GM19099 (cell line): ENCODE data around the gene SPINK4.

Experiments used
- POLR2A ChIP-seq: IDR thresholded peaks from 3 replicates; pipeline ENCODE4 v1.6.1; 2011; ENCODE audit warnings: low read depth; ENCODE audit not compliant: insufficient read length; ENCODE audit errors: extremely low read depth

Gene SPINK4

DNA sequence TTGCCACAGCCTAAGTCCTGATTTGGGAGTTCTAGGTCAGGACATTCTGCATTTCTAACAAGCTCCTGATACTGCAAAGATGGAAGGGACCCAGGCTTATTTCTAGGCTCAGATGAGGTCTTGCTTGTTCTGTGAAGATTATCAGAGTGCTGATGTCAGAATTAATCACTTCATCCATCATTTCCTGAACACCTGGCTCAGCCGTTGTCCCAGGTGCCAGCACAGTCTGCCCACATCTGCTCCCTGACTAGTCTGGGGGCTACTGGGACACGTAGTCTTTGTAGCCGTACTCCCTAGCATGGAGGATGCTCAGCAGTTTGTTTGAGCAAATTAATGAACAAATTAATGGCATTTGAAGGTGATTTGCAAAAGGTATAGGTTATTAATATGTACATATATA lies 17.9 kb upstream of the SPINK4 start:
- TF ChIP-seq POLR2A = no peak

DNA sequence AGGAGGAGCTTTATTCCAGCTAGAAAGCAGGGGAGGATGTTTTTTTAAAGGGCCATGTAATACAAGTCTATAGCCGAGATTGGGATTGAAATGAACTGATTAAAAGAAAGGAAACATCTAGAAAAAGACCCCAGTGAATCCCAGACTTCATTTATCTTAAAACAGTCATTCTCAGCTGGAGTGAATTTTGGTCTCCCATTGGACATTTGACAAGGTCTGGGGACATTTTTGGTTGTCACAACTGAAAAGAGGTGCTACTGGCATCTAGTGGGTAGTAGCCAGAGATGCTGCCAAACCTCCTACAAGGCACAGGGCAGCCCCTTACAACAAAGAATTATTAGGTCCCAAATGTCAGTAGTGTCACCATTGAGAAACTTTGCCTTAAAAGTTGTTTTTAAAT lies 16.3 kb upstream of the SPINK4 start:
- no peak for TF ChIP-seq POLR2A

DNA sequence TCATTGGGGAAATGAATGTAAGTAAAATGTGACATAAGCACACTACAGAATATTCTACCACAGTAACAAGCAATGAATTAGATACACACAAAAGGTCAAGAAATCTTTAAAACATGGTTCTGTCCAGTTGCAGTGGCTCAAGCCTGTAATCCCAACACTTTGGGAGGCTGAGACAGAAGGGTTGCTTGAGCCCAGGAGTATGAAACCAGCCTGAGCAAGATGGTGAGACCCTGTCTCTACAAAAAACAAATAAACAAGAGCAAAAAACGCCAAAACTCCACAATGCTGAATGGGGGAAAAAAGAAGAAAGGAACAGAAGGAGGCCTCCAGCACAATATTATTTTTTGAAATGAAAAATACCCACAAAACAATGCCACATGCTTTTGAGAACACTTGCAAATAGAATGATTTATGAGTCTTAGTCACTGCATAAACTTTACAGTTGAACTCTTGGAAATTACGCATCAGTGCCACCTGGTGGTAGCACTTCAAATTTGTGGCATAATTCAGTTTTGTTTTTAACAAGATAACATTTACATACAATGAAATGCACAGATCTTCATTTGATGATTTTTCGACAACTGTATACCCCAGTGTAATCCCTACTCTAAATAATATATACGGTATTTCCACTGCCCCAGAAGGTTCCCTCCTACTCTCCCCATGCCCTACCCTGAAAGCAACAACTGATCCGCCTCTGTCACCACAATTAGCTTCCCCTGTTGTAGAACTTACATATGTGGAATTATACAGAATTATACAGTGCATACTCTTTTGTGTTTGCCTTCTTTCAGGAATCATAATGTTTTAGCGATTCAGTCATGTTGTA lies 14.4 kb upstream of the SPINK4 start:
- no peak for TF ChIP-seq POLR2A

DNA sequence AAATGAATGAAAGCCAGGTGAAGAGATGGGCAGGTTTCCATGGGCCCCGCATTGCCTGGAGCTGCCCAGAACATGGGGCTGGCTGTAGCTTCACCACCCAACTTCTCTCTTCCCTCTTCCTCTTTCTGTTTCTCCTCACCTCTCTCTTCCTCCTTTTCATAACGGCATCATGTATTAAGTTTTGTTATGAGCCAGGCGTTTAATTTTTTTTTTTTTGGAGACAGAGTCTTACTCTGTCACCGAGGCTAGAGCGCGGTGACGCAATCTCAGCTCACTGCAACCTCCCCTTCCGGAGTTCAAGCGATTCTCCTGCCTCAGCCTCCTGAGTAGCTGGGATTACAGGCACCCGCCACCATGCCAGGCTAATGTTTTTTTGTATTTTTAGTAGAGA lies 13.0 kb upstream of the SPINK4 start:
- TF ChIP-seq POLR2A = no peak

DNA sequence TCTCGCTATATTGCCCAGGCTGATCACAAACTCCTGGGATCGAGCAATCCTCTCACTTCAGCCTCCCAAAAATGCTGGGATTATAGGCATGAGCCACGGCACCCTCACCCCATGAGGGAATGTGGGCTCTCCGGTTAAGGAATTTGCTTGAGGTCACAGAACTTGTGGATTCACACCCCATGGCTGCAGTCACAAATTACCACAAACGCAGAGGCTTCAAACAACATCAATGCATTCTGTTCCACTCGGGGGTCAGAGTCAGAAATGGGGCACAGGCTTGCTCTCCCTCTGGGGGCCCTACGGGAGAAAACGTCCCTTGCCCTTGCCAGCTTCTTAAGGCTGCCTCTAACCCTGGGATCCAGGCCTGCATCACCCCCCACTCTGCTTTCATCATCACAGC lies 12.2 kb upstream of the SPINK4 start:
- TF ChIP-seq POLR2A = no peak

DNA sequence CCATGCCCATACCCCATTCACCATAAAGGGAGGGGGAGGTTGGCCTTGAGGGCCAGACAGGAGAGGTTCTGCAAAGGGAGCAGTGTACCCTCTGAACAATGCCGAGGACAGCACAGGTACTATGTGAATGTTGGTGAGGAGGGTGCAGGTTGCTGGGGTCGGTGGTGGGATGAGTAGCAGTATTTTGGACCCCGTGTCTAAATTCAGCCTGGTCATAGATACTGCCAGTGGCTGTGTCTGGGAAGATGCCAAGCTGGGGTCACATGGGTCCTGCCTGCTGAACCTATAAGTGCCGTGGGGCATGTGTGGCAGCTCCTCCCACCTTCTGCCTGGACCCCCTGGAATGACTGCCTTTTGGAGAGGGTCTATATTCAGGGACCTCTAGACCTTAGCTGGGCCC lies 11.4 kb upstream of the SPINK4 start:
- TF ChIP-seq POLR2A = no peak

DNA sequence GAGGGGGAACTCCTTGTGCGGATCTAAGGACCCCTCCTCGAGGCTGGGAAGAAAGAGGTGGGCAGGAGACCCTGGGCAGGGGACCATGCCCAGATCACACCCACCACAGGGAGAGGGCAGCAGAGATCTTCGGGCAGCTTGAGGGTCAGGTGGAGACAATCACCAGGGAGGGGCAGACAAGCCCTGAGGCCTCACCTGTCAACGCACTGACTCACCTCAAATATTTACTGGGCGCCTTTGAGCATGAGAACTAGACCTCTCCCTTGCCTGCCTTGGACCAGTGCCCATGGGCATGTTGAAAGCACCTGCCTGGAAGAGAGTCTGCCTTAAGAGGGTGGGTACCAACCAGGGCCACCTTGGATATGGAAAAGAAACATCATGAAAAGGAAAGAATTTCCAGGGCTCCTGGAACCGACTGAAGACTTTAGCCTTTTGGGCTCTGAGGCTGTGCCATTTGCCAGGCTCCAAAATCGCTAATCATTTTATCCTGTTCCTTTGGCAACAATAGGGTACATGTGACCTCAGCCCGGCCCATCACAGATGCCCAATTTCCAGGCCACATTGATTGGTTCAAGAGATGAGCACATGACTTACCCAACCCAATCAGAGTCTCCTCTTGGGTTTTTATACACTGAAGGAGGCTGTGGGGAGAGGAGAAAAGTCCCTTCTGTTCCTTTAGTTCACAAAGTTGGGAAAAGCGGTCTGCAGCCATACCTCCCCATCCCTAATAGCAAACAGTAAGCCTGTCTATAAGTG lies 10.4 kb upstream of the SPINK4 start:
- TF ChIP-seq POLR2A = no peak

DNA sequence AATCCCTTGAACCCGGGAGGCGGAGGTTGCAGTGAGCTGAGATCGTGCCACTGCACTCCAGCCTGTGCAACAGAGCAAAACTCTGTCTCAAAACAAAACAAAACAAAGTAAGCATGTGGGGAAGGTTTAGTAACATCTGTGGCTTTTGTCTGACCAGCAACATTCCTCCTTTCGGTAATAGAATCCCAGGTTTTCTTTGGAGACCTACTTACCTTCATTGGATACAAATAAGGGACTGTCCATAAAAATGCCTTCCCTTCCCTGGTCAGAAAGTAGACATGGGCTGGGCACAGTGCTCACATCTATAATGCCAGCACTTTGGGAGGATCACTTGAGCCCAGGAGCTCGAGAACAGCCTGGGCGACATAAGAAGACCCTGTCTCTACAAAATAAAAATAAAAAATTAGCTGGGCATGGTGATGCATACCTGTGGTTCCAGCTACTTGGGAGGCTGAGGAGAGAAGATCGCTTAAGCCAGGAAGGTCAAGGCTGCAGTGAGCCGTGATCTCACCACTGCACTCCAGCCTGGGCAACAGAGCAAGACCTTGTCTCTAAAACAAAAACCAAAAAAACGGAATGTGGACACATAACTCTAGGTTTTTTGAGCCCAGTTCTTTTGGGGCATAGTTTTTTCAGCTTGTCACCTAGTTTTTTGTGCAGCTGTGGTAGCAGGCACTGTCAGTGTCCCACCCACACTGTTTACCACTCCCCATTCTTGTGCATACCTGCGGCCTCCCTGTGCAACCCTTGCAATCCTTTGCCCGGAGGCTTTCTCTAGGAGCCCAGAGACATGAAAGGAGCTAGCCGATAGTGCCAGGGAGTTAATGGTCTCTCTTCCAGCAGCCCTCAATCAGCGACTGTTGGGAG lies 9.0 kb upstream of the SPINK4 start:
- TF ChIP-seq POLR2A = no peak

DNA sequence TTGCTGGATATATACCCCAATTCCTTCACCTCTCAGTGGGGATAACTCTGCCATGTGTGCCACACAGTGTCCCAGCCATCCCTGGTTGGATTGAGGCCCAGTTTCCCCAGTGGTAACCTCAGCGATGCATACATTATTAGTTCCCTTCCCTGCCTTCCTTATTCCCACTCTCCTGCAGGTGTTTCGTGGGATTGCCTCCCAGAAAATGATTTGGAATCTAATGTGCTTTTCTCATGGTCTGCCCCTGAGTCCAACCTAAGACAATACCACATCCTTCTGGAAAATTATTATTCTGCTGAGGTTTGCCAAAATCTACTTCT lies 8.4 kb upstream of the SPINK4 start:
- TF ChIP-seq POLR2A = no peak

DNA sequence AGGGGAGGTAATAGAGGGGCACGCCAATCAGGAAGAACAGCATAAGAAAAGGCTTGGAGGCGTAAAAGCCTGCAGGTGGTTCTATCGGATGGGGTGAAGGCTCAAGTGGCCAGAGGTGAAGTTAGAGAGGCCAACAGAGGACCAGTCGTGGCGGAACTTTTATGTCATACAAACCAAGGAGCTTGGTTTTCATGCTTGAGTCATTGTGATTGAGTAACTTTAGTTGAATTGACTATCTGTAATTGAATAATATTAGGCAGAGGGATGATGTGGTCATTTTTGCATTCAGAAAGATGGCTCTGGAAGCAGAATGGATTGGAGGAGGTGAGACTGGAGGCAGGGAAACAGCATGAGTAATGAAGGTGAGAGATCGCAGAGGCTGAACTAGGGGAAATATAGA lies 7.2 kb upstream of the SPINK4 start:
- no peak for TF ChIP-seq POLR2A

DNA sequence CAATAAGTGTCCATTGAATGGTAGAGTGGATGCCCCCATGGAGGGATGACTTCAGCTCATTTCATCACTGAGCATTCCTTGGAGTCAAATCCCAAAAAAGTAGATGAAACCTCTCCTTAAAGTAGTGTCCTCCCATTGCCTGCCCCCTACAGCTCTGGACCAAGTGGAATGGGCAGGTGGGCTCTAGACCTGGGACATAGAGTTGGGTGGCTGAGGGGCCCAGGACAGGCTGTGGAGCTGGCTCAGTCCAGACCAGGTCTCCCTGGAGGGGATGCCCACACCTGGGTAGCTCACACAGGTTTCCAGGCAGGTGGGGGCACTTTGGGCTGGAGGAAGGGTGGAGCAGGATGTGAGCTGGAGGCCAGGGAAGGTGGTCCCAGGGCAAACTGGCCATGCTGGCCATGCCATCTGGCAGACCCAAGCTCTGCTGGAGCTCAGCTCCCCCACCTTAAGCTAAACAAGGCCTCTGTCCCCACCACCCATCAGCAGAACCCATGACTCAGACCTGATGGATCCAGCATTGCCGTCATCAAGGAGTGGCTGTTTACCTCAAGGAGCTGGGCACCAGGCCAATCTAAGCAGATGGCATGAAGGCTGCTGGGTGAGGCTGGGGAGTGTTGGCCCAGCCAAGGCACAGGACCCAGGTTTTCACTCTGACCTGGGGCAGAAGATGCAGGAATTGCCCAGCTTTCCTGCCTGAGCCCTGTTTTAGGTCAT lies 6.2 kb upstream of the SPINK4 start:
- TF ChIP-seq POLR2A = no peak

DNA sequence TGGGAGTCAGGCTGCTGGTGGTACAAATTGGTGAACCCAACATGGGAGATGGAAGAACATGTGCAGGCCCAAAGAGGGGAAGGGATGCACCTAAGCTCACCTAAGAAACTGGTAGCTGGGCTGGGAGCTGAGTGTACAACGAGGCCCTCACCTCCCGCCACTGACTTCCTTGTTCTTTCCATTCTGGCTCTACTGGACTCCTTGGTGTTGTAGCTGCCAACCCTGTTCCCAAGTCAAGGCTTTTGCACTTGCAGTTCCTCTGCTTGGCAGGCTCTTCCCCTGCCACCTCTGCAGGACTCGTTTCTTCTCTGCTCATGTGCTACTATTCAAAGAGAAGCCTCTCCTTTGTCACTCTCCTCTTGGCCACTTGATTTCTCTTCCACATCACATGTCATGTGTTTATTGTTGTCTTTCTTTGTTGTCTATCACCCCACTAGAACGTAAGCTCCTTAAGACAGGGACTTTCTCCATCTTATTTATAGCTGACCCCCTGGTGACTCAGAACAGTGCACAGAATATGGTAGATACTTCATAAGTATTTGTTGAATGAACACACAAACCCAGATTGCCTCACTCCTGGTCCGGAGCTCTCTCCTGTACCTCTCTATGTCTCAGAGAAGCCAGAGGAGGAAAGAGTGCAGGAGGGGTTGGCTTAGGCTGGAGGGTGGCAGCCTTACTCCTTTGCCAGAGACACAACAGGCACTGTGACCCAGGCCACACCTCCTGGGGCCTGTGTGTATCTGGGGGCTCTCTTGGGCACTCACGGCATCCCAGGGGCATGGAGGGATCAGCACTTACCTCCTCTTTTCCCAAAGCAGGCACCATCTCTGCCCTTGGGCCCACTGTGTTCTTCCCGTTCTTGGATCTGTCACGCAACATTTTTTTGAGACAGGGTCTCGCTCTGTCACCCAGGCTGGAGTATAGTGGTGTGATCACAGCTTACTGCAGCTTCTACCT lies 5.2 kb upstream of the SPINK4 start:
- TF ChIP-seq POLR2A = no peak

DNA sequence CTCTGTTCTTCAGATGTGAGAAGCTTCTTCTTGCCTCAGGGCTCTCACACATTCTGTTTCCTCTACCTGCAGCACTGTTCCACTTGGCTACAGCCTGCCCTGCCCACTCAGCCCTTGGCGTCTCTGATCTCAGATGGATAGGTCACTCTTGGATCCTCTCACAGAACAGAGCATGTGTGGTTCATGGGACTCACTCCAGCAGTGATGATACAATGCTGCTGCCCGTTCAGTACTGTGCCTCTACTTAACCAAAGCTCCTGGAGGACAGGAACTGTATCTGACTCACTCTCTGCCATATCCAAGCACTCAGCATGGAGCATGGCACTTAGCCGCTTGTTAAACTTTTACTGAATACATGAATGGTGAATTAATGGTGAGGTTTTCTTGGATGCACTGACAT lies 3.4 kb upstream of the SPINK4 start:
- no peak for TF ChIP-seq POLR2A

DNA sequence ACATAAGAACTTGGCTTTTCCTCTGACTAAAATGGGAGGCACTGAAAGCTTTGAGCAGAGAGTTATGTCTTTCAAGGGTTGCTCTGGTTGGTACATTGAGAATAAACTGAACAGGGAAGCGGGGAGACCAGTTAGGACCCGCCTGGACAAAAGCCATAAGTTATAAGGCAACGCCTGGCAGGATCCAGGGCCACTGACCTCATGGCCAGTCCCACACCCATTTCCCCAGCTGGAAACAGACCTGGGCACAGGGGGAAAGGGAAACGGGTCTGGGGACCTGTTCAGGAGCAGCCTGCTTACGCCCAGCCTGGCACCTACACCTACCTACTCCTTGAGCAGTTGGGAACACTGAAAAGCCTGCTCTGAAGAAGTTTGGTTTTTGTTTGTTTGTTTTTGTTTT lies 1.3 kb downstream of the SPINK4 start:
- no peak for TF ChIP-seq POLR2A
